Adrenal gland (tissue), 12 donors: ENCODE measurements around the gene ELMOD3. TPM values are rescaled to one million over a fixed set of nuclear protein-coding genes. Genes with fewer than 3 reads are reported as not detected.
"Not testable (repeated sequence)": the region's sequence is repeated elsewhere in the genome, so short reads cannot be mapped to it uniquely, and the experiment has no call there.

Experiments used
- DNase-seq, 7 donors: peaks; one replicate each; pipeline ENCODE4 v3.0.0-alpha.2; 2019 to 2020
- H3K27ac ChIP-seq, 5 donors: fragments of 200-600 bp; sonication (generic) in 4 of 5; 1 replicate in 3 of 5; 2 replicates in 2 of 5; pipeline versions ENCODE4 v1.5.1 to v1.8.0; 2016 to 2020; ENCODE audit warnings: mild to moderate bottlenecking in 1 of 5
- H3K27me3 ChIP-seq: fragments of 200-600 bp; 2 replicates; pipeline ENCODE4 v1.8.0; 2021
- H3K36me3 ChIP-seq, 2 donors: fragments of 200-600 bp; replicated peaks in 1 of 2; 1 replicate in 1 of 2; 2 replicates in 1 of 2; pipeline versions ENCODE4 v1.5.1 to v1.8.0; 2018 to 2022
- H3K4me1 ChIP-seq, 2 donors: fragments of 200-600 bp; replicated peaks in 1 of 2; 1 replicate in 1 of 2; 2 replicates in 1 of 2; pipeline versions ENCODE4 v1.5.1 to v1.8.0; 2018 to 2021
- H3K4me3 ChIP-seq, 4 donors: fragments of 200-600 bp; sonication (generic) in 3 of 4; one replicate each; pipeline ENCODE4 v1.5.1; 2016 to 2018
- H3K9me3 ChIP-seq, 3 donors: fragments of 200-600 bp; sonication (generic) in 1 of 3; replicated peaks in 1 of 3; 1 replicate in 2 of 3; 2 replicates in 1 of 3; pipeline versions ENCODE4 v1.5.1 to v1.8.0; 2016 to 2021
- CTCF ChIP-seq, 6 experiments: fragments of 450-650 bp in 4 of 6; fragments of 200-600 bp in 2 of 6; sonication (generic) in 1 of 6; IDR thresholded peaks; 1 replicate in 5 of 6; 2 replicates in 1 of 6; pipeline versions ENCODE4 v1.5.1 to v1.8.0; 2016 to 2021; ENCODE audit warnings: antibody characterized with exemption in 6 of 6, mild to moderate bottlenecking in 2 of 6, moderate library complexity in 1 of 6
- POLR2A ChIP-seq, 2 donors: fragments of 450-650 bp; IDR thresholded peaks; one replicate each; pipeline ENCODE4 v1.6.1; 2017; ENCODE audit warnings: antibody characterized with exemption in 2 of 2, mild to moderate bottlenecking in 2 of 2, moderate library complexity in 1 of 2
- WGBS, 4 donors: extraction: QIAGEN DNeasy Blood & Tissue Kit in 2 of 4; methylation state at CpG; one replicate each; pipeline versions ENCODE4 v1.1.5 to v1.1.7; 2013 to 2017; 5-methylcytosine and 5-hydroxymethylcytosine counted together
- intact Hi-C, 2 donors: fragments of 100-400 bp; cut with DNase I; formaldehyde crosslinking; loops; one replicate each; pipeline versions ENCODE4 v1.14.1 to v1.15.0; 2022 to 2023
- polyA plus RNA-seq, 3 donors: library from polyadenylated mRNA; stranded (reverse); fragments of 200-250 nt in 2 of 3; fragments of 350-450 nt in 1 of 3; fragmentation: Illumina TruSeq in 1 of 3; extraction: RNeasy Lipid Tissue Mini Kit (QIAGEN cat#74804) in 1 of 3; gene quantifications; one replicate each; pipeline ENCODE4 v1.2.3, GENCODE V29; 2013 to 2014
- total RNA-seq, 9 donors: library from RNA; depleted of rRNA in 4 of 9; stranded (reverse); fragments of >200 nt in 4 of 9; fragments of 120-200 nt in 1 of 9; fragmentation: NEBNext Ultra II Directional in 1 of 9; extraction: Animal tissue kit (Norgen Biotek cat#: 25700) in 1 of 9; gene quantifications; one replicate each; pipeline versions ENCODE4 v1.1.0 to v1.2.4, GENCODE V29; 2013 to 2023
- donor health status: healthy with polysubstance abuse.
- donor health status: Bipolar disorder and iron deficiency.
- donor health status: DM: yes; HTN: yes; CAD: no.
- donor health status: DM: no; HTN: no; CAD: no.
- donor health status: DM: no; HTN: no; CAD: no.
- donor health status: DM: yes; HTN: yes; CAD: no.

The ELMOD3 gene
- total and polyA plus RNA-seq, 12 donors = 12.3 to 69.0 (median 27.3) TPM

GRCh38 chr2:85314884-85315242 lies 39.7 kb upstream of the ELMOD3 start:
- Histone ChIP-seq H3K4me1 (peaks cover 0 to 40% of the 10 kb centered on the region in 2 donors), H3K27me3 (no peaks in the 10 kb centered on the region), H3K4me3 (no peak overlapping the region), H3K36me3 (peaks cover 0 to 50% of the 10 kb centered on the region in 2 donors), H3K9me3 (no peaks in the 10 kb centered on the region), H3K27ac (peak overlapping the region in 2 of 5 donors; percentile 71 to 87)
- intact Hi-C loops = no loop called here
- TF ChIP-seq CTCF (IDR thresholded peaks at IDR 0.05) (no peak), POLR2A (IDR thresholded peaks at IDR 0.05) (no peak)
- 79 to 100% (median 91%) methylated on average over 4 to 10 of the region's 10 CpGs for WGBS, 4 donors
- no peak for DNase-seq

GRCh38 chr2:85315921-85316320 lies 38.6 kb upstream of the ELMOD3 start:
- Histone ChIP-seq H3K27ac (peak overlapping the region in 1 of 5 donors; percentile 13), H3K36me3 (peaks cover 0 to 61% of the 10 kb centered on the region in 2 donors)
- intact Hi-C loops = loop anchor here in 1 of 2 donors (2.0 kb wide), 1 partner anchor 27 kb away; no protein-coding TSS in a partner anchor

GRCh38 chr2:85318222-85319074 lies 36.1 kb upstream of the ELMOD3 start:
- no peaks in the 10 kb centered on the region for H3K27me3 ChIP-seq
- peaks cover 0 to 81% of the 10 kb centered on the region in 2 donors for H3K36me3 ChIP-seq
- H3K27ac ChIP-seq = peak overlapping the region in 2 of 5 donors; percentile 4 to 37
- H3K9me3 ChIP-seq = no peaks in the 10 kb centered on the region
- peaks cover 19 to 59% of the 10 kb centered on the region in 2 donors for H3K4me1 ChIP-seq
- 64 to 83% (median 67%) methylated on average over 11 of the region's 11 CpGs for WGBS, 4 donors
- intact Hi-C loops = no loop called here
- DNase-seq = peak in 1 of 7 donors; percentile 57
- no peak overlapping the region for H3K4me3 ChIP-seq
- no peak for TF ChIP-seq POLR2A (IDR thresholded peaks at IDR 0.05)
- no peak for TF ChIP-seq CTCF (IDR thresholded peaks at IDR 0.05)

More at GRCh38 chr2:85315921-85316320, 38.6 kb upstream of the ELMOD3 start:
- DNase-seq = peak in 1 of 7 donors; percentile 30
- not testable (repeated sequence) for H3K4me3 ChIP-seq, H3K9me3 ChIP-seq, H3K27me3 ChIP-seq
- WGBS, 4 donors = 61% methylated on average over 5 of the region's 5 CpGs; no CpG with 5 or more reads in 3 of the 4 donors
- H3K4me1 ChIP-seq = peaks cover 0 to 50% of the 10 kb centered on the region in 2 donors

- H3K36me3 ChIP-seq = peaks cover 0 to 88% of the 10 kb centered on the region in 2 donors
- H3K4me1 ChIP-seq = peaks cover 26 to 63% of the 10 kb centered on the region in 2 donors
- 81 to 90% (median 85%) methylated on average over 4 of the region's 4 CpGs for WGBS, 4 donors
These were observed 34.8 kb upstream of the ELMOD3 start for GRCh38 chr2:85319796-85320195.

More at GRCh38 chr2:85319796-85320195, 34.8 kb upstream of the ELMOD3 start:
- peak overlapping the region in 1 of 5 donors; percentile 14 for H3K27ac ChIP-seq
- no peaks in the 10 kb centered on the region for H3K9me3 ChIP-seq
- no peaks in the 10 kb centered on the region for H3K27me3 ChIP-seq
- intact Hi-C loops = no loop called here
- DNase-seq = peak in 1 of 7 donors; percentile 48
- no peak overlapping the region for H3K4me3 ChIP-seq
- TF ChIP-seq CTCF (IDR thresholded peaks at IDR 0.05) = no peak
- no peak for TF ChIP-seq POLR2A (IDR thresholded peaks at IDR 0.05)
